GM19438 (cell line): Measurements from ENCODE around the gene SLC26A4.
"Not testable (repeated sequence)": the region's sequence is repeated elsewhere in the genome, so short reads cannot be mapped to it uniquely, and the experiment has no call there.

Source experiments
- ATAC-seq: cut with Tn5 transposase; IDR thresholded peaks from one replicate; pipeline ENCODE4 v1.9.1; 2021; ENCODE audit warnings: low read depth; ENCODE audit not compliant: unreplicated experiment

SLC26A4 gene

DNA sequence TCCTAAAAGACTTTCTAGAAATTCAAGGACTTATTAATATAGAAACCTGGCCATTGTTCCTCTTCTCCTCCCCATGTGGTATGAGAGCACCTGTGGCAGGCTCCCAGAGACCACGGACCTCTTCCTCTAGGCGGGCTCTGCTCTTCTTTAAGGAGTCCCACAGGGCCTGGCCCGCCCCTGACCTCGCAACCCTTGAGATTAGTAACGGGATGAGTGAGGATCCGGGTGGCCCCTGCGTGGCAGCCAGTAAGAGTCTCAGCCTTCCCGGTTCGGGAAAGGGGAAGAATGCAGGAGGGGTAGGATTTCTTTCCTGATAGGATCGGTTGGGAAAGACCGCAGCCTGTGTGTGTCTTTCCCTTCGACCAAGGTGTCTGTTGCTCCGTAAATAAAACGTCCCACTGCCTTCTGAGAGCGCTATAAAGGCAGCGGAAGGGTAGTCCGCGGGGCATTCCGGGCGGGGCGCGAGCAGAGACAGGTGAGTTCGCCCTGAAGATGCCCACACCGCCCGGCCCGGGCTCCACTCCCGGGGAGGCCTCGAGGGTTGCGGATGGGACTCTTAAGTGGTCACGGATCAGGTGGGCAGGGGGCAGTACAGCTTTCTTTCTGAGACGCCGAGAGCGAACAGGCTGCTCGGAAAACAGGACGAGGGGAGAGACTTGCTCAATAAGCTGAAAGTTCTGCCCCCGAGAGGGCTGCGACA is at the start of gene SLC26A4:
TSS of gene SLC26A4 (plus strand) at position 448 of the 700 bp plus-strand sequence. CDS start 814 bp downstream, outside the sequence.
- ATAC-seq: no peak

- no peak for ATAC-seq
Observed at GRCh38 chr7:107613439-107613838, 47.2 kb upstream of the SLC26A4 start.

GRCh38 chr7:107613948-107614347 is 46.7 kb upstream of the SLC26A4 start:
- no peak for ATAC-seq

DNA sequence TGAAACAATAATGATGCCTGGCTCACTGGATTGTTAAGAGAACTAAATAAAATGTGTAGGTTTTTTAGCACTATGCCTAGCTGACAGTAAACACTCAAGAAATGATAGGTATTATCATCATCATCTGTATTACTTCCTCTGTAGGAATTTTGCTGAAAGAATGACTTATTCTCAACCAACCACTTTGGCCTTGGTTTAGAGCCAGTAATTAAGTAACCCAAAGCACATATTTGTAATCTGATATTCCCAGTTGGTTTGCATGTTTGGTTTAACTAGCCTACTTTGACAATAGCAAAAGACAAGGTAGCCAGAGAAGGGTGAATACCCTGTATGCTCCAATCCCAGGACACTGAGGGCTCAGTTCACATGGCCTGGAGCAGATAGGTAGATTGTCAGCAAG is 46.2 kb upstream of the SLC26A4 start:
- no peak for ATAC-seq

- ATAC-seq: no peak
Observed at GRCh38 chr7:107615910-107616680, 44.5 kb upstream of the SLC26A4 start.

GRCh38 chr7:107622429-107622828 is 38.2 kb upstream of the SLC26A4 start:
- ATAC-seq: peak; percentile 64

- no peak for ATAC-seq
Observed at GRCh38 chr7:107622894-107623293, 37.7 kb upstream of the SLC26A4 start.

- no peak for ATAC-seq
Observed at GRCh38 chr7:107627002-107627401, 33.6 kb upstream of the SLC26A4 start.

DNA sequence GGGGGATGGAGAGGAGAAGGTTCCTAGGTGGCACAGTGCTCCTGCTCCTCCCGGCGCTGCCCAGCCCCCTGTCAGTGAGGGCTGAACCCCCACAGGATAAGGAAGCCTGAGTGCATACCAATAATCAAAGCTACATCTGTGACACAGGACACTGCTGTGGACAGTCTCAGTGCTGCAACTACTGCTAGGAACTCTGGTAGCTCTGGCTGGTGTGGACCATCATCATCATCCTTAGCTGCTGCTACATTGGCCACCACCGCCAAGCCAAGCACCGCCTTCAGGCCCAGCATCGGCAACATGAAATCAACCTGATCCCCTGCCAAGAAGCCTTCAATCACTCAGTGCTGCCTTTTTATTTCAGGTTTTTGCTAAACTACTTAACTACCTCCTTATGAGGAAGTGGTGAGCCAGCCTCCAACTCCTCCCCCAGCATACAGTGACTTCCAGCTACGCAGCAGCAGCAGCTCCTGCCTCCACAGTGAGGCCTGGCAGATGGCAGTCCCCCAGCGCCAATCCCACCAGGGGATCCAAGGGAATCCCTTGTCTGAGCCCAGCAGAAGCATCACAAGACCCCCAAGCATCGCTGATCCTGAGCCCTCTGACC is 32.1 kb upstream of the SLC26A4 start:
- no peak for ATAC-seq

GRCh38 chr7:107630342-107630741 is 30.3 kb upstream of the SLC26A4 start:
- ATAC-seq: no peak

- no peak for ATAC-seq
Observed at GRCh38 chr7:107631588-107632491, 28.8 kb upstream of the SLC26A4 start.

DNA sequence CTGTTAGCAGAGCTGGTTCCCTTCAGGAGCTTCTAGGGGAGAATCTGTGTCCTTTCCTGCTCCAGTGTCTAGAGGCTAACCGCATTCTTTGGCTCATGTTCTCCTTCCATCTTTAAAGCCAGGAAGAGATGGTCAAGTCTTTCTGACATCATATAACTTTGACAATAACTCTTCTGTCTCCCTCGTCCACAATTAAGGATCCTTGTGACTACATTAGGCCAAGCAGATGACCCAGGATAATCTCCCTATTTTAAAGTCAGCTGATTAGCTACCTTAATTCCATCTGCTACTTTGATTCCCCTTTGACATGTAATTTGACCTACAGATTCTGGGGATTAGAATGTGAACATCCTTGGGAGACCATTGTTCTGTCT is 28.1 kb upstream of the SLC26A4 start:
- ATAC-seq: no peak

DNA sequence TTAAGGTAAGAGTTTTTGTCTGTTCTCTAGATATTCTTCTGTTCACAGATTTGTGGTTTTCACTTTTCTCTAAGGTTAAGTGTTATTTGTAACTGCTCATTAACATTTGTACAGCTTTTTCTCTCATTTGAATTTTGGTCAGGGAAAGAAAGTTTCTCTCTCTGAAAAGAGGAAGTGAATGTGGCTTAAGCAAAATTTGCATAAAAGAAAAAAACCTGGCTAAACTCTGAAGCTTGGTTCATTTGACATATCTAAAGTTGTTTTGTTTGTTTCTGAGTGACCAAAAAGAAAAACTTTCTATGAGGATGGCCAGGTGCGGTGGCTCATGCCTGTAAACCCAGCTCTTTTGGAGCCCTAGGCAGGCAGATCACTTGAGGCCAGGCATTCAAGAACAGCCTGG is 22.0 kb upstream of the SLC26A4 start:
- ATAC-seq: peak; percentile 93

GRCh38 chr7:107639070-107639469 is 21.6 kb upstream of the SLC26A4 start:
- ATAC-seq: not testable (repeated sequence)

GRCh38 chr7:107641676-107642075 is 19.0 kb upstream of the SLC26A4 start:
- no peak for ATAC-seq

DNA sequence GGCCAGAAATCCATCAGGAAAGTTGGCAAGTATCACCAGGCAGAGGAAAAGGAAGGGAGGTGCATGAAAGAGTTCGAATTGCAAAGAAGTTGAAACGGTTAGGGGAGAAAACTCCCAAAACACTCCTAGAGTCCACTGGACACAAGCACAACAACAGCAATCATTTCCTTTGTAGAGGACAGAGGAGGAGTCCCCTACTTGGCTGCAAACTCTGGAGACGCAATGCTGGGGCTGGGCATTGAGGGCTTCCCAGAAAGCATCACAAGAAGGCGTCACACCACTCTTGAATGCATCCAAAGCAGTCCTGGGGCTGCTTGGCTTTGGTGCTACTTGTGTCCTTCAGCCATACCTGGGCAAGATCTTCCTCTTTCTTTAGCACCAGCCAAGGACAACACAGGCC is 18.1 kb upstream of the SLC26A4 start:
- ATAC-seq: no peak

GRCh38 chr7:107643407-107643806 is 17.2 kb upstream of the SLC26A4 start:
- no peak for ATAC-seq

DNA sequence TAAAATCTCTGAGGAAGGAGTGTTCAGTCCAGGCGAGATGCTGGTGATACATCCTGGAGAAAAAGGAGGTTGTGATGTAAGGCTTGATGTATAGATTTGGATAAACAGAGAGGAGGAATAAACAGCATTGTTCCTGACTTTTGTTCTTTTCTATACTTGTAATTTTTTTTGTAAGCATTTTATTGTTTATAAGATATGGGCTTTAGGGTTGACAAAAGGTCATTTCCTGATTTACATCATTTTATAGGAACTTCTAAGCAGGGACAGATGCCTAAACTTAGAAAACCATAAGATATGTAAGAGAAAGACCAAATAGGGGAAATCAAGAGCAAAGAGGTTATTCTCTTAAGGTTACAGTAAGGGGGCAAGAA is 16.7 kb upstream of the SLC26A4 start:
- ATAC-seq: no peak

- ATAC-seq: no peak
Observed at GRCh38 chr7:107644309-107644974, 16.2 kb upstream of the SLC26A4 start.

GRCh38 chr7:107652642-107653041 is 8.0 kb upstream of the SLC26A4 start:
- no peak for ATAC-seq
